ENCODE results near the gene MTMR11.
"Not testable (repeated sequence)": the region's sequence is repeated elsewhere in the genome, so short reads cannot be mapped to it uniquely, and the experiment has no call there.

The MTMR11 gene, protein sequence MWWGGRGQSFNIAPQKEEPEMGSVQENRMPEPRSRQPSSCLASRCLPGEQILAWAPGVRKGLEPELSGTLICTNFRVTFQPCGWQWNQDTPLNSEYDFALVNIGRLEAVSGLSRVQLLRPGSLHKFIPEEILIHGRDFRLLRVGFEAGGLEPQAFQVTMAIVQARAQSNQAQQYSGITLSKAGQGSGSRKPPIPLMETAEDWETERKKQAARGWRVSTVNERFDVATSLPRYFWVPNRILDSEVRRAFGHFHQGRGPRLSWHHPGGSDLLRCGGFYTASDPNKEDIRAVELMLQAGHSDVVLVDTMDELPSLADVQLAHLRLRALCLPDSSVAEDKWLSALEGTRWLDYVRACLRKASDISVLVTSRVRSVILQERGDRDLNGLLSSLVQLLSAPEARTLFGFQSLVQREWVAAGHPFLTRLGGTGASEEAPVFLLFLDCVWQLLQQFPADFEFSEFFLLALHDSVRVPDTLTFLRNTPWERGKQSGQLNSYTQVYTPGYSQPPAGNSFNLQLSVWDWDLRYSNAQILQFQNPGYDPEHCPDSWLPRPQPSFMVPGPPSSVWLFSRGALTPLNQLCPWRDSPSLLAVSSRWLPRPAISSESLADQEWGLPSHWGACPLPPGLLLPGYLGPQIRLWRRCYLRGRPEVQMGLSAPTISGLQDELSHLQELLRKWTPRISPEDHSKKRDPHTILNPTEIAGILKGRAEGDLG

DNA sequence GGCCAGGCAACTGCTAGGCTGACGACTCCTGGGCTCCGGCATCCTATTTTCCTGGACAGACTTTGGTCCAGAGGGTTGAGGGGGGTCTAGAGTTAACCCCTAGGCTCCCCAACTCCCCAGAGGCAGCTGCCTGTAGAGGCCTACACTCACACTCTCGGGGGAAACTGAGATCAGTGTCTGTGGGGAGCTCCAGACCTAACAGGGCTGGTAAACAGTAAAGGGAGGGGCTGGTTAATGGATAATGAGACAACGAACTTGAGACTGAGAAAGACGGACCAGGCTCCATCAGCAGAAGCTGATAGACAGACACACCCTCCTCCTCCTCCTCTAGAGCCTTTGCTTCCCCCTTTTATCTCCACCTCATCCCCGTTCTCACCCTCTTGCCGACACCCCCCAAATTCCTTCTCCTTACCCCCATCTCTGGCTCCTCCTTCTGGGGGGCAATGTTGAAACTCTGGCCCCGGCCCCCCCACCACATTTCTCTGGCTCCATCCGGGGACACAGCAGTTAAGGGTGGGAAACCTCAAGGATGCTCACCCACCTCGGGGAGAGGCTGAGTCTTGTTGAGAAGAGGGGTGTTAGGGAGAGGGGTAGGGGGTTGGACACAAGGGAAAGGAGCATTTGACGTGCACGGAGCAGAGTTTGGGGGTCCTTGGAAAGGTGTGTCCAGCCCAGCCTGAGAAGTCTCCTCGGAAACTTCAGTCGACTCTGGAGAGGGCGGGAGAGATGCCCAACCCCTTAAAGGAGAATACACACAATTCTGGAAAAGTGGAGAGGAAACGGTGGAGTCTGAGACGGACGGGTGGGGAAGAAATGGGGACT is at the start of gene MTMR11:
Gene MTMR11 (minus strand): TSS at position 710 of the 822 bp plus-strand sequence. CDS start 232 bp downstream, at position 478.
- DNase-seq = no peak

DNA sequence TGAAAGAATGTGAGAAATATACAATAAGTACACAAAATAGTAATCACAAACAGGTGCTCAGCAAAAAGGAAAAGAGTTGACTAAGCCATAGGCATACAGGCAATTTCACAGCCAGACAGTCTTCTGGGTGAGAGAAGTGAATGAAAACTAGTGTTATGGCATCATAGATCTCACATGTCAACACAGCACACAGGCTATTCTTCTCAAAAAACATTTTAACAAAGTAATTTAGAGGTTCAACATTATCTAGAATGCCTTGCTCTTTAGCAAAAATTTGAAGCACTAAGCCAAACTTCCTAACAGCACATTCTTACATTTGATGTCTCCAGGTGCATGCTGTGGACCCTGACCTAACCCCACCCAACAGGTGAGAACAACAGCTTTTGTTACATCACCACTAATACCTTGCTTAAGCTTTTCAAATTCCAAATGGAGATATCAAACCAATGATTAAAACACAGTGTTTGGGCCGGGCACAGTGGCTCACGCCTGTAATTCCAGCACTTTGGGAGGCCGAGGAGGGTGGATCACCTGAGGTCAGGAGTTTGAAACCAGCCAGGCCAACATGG is 43.4 kb upstream of the MTMR11 start:
- DNase-seq = no peak

DNA sequence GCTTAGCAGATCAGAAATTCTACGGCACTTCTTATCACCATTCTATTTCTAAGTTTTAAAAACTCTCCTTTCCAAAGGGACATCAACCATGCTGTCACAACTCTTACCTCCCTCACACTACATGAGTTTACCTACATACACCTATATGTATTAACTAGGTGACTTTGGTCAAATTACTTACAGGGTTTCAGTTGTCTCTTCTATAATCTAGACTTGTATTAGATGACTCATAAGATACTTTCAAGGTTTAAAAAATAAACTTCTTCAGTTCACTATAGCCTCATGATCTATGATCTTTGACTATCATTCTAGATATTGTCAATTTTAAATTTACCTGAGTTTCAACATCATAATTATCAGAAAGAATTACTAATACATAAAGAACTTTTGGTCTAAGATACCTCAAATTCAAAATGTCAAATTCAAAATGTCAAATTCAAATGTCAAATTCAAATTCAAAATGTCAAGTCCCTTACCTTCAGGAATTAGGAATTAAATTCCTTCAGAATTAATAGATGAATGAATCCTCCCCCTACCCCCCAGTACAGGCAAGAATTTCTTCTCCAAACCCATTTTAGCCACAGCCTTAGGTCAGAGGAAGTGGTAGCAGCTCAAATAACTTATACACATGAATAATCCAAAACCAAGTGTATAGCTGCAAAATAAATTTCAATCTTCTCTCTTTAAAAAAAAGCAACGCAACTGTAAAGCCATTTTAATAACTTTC is 42.7 kb upstream of the MTMR11 start:
- DNase-seq = no peak

DNA sequence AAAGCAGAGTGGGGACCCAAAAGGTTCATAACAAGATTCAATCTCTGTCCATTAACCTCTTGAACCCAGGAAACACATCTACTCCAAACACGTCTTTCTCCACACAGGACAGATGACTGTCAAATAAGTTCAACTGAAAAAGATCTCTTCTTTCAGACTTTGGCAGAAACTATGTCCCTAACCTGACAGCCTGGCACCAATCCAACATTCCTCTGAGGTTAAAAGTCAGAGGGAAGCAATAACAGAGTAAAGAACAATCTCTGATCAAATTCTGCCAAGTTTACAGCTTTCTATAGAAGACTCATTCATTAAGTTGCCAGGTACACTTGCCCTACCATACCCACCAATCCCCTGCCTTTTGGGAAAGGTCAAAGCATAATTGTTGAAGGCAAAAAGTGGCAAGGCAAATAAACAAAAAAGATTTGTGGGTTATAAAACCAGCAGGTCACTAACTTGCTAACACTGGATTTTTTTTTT is 41.9 kb upstream of the MTMR11 start:
- no peak for DNase-seq

DNA sequence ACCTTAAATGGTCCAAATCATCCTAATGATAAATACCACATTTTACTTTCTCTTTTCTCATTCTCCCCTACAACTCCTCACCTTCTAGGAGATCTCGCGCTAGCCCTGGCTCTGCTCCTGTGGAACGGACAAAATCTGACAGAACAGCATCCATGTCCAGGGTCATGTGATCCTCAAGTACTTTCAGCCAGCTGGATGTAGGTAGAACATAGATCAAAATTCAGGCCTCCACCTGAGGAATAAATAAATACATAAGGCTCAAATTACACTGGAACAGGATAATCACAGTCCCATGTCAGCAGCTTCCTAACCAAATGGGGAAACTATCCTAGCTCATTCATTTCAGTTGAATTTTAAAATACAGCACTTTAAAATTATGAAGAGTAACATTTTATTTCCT is 40.7 kb upstream of the MTMR11 start:
- DNase-seq = peak; percentile 31

DNA sequence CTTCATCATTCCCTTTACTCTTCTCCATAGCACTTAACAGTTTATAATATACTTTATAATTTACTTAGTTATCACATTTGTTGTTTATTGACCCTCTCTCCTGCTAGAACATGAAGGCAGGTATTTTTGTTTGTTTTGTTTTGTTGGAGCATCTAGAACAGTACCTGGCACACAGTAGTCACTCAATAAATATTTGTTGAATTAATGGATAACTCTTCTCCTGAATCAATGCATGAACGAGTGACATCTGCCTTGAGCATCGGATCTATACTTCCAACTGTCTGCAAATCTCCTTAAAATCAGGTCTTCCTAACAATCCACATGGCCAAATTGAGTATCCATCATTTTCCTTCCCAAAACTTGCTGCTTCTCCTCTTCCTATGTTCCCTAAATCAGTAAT is 35.9 kb upstream of the MTMR11 start:
- DNase-seq = no peak

DNA sequence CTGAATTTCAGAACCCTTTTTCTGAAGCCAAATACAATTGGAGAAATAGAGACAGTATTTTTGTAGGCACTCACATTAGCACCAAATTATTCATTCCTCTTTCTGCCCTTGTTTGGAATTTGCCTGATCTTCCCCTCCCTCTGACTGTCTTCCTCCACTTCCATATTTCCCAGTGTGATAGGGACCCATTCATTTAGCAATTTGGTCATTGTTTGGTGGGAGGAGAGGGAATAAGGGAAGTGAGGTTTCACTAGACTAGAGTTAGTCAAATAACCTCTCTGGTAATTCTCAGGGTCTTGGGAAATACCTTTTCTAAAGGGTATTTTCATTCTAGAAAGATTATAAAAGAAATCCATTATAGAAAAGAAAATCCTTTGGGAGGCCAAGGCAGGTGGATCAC is 31.0 kb upstream of the MTMR11 start:
- no peak for DNase-seq

DNA sequence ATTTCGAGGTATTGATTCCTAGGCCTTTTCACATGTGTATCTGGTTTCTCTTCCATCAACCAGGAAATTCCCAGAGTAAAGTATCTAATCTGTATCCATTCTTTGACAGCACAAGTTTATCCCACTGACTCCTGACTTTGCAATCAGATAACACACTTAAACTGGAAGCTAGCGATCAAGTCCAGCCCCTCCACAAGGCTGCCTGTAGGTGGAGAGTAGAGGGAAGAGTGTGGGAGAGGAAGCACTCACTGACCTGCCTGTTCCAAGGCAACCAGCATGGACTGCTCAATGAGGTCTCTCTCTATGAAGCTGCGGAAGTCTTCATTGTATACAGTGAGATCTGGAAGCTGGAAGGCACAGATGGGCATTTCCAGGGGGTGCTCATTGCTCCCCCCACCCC is 30.4 kb upstream of the MTMR11 start:
- no peak for DNase-seq

DNA sequence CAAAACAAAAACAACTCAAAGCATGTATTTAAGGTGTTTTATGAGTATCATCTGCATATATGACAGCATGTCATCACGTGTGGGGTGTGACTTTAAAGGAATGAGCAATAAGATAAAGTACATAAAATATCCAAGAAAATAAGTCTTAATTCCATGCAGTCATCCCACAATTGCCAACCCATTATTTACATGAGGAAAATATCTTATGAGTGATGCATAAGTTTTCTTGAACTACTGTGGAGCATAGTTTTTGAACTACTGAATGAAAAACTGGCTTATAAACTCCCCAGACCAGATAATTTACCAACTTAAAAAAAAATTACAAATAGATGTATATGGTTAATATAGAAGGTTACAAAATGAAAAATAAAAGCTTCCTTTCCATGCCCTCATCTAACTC is 29.7 kb upstream of the MTMR11 start:
- no peak for DNase-seq

DNA sequence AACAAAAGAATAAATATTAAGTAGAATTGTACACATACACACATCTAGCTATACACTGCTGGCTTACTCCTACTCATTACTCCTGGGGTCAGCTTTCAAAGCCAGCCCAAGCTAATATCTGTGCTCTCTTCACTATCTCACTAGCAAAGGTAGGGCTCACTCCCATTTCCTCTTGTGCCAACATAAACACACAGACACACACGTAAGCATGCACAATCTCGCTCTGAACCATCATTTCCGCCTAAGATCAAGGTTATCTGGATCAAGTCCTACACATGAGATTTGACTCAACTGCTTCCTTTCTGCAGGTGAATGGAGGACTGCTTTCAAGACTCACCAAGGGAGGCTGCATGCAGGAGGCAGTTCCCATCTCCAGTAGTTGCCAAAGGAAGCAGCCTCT is 28.8 kb upstream of the MTMR11 start:
- DNase-seq = no peak

DNA sequence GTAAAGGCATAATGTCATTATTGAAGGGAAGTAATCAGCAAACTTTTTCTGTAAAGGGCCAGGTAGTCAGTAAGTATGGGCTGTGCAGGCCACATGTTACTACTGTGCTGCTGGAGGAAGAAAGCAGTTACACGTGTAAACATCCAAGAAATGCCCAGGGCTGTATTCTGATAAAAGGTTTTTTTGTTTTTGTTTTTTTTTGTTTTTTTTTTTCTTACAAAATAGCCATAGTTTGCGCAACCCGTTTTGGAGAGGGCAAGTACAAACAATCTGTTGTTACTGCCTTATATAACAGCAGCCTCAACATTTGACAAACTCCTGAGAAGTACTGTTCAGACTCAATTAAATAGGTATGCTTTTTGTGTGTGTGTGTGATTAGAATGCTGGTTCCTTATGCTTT is 26.7 kb upstream of the MTMR11 start:
- DNase-seq = no peak

DNA sequence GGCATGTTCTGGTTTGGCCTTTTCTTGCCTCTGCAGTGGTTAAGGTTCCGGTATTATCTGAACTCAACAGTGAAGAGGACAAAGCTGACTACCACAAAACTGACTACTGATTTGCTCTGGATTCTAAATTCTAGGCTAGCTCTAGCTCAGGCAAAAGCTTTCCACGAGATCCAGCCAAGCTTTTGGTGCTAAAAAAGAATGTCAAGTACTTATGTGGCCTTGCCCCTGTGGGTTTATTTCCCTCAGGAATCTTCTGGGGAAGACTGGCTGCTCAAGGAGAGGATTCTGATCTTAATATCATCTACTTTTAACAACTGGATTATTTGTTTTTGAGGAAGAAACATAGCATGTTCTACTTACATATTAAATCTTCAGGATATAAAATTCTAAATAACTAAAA is 26.1 kb upstream of the MTMR11 start:
- DNase-seq = no peak

DNA sequence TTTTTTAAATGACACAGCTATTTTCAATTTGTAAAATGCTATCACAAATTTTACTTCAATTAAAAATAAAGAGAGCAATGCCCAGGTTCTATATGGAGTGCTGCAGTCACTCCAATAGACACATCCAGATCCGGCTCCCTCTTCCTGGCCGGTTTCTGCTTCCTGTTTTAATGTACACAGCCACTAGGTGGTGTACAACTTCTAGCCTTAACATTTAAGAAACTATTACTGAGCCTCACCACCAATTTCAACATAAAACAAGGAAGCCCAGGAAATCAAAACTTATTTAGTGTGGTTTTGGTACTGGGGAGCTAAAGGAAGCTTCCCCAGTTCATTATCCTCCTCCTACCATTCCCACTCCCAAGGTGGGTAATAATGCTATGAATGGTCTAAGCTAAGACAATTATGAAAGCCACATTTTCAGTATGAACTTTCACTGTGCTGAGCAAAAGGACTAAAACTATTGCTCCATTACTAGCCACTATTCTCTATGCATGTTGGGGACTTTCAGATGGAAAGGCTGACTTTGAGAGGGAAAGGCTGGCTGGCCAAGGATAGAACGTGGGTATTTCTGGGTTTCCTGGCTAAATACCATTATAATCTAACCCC is 25.5 kb upstream of the MTMR11 start:
- DNase-seq = peak; percentile 36

DNA sequence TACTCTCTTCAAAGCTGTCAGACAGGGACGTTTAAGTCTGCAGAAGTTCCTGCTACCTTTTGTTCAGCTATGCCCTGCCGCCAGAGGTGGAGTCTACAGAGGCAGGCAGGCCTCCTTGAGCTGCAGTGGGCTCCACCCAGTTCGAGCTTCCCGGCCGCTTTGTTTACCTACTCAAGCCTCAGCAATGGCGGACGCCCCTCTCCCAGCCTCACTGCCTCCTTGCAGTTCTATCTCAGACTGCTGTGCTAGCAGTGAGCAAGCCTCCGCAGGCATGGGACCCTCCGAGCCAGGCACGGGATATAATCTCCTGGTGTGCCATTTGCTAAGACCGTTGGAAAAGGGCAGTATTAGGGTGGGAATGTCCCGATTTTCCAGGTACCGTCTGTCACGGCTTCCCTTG is 20.9 kb upstream of the MTMR11 start:
- not testable (repeated sequence) for DNase-seq

DNA sequence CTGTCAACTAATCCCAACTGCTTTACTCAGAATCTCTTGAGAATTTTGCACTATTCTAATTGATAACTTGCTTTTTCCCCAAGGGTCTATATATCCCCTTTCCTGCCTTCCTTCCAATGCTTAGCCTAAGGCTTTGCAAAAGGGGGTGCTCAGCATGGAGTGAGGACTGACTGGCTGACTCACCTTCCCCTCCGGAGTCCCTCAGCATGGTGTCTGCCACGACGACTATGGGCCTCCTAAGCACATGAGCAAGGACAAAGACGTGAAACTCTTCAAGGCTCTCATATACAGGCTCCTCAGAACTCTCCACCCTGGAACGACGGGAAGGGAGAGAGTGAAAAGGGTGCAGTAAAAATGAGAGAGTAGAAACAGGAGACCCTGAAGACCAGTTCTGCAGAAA is 13.2 kb upstream of the MTMR11 start:
- DNase-seq = no peak

DNA sequence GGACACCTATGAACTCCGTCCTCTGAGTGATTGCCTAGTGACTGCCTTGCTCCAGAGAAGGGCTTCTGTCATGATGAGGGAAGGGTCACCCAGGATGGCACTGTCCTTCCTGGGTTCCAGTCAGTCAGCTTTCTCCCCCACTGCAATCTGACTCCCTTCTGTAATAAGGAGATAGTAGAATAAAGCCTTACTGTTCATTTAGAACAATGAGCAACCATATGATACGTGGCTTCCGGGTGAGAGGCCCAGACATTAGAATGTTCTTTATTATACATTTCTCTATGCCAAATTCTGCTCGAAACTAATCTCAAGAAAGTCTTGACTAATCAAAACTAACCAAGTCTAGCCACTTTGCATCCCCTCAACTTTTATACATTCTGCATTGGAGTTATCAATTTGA is 8.5 kb upstream of the MTMR11 start:
- no peak for DNase-seq

DNA sequence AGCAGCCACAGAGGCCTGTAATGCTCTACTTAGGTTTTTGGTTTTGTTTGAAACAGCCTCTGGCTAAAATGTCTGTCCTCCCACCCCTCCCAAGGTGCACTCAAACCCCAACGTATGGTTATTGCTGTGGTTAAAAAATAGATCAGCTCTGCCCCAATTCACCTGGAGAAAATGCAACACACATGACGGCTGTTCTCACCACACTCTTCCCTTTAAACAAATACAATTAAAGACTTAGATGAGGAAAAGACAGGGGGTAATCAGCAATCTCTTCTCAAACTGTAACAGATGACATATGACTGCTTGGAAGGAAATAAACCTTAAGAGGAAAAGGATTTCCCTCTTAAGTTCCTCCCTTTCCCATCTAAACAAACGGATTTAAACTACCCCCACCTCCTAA is 6.2 kb upstream of the MTMR11 start:
- DNase-seq = no peak

DNA sequence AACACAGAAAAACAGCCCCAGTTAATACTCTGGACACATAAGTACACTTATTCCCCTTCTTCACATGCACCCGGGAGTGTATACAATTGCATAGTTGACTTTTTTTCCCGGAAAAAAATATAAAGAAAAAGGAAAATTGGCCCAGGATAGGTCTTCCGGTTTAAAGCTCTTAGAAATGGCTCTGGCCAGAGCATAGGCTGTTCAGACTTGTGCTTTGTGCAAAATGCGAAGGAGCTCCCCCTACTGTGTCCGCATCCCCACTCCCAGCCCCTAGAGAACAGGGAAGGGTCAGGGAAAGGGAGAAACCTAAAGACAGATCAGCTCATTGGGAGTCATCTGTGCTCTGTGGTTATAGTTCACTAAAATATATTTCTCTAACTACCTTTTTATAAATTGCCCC is 5.5 kb upstream of the MTMR11 start:
- DNase-seq = no peak

DNA sequence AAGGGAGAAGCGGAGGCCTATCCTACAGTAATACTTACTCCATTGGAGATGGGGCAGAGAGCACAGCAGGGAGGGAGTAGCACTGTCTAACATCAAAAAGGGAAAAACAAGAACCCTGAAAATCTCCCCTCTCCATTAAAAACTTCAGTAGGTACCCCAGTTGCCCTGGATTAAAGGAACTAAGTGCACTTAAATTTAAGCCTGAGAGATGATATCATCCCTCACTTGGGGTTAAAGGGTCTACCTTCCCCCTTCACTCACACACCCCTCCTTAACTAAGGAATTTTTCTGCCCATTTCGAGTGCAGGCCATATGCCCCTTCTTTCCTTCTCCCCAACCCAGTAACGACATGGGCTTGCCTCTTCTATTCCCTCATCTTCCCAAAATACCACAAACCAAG is 3.7 kb upstream of the MTMR11 start:
- no peak for DNase-seq

DNA sequence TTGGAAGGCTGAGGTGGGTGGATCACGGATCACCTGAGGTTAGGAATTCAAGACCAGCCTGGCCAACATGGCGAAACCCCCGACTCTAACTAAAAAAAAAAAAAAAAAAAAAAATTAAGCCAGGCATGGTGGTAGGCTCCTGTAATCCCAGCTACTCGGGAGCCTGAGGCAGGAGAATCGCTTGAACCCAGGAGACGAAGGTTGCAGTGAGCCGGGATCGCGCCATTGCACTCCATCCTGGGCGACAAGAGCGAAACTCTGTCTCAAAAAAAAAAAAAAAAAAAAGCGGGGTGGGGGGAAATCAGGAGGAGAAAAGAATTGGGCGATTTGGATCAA is 2.0 kb upstream of the MTMR11 start:
- DNase-seq = not testable (repeated sequence)

DNA sequence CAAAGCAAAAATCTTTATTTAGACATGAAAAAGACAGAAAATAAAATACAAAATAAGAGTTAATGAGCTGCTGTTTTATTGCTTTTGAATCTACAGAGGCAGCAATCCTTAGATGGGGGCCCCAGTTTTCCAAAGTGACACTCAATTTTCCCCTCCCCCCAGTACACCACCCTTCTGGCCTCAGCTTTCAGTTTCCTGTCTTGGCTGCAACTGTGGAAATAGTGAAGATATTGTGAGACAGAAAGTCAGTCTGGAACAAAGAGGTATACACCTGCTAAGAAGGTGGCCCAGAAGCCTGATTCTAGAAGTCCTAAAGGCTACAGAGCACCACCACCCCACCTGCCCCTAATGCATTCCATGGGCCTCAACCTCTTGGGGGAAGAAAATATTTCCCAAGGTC is 1.1 kb upstream of the MTMR11 start:
- no peak for DNase-seq

All from NCI-H2081 treated with DMSO at 0.1 percent for 48 hours (cell line).